ENCODE results near the gene EIF3A. TPM values are rescaled to one million over a fixed set of nuclear protein-coding genes. Genes with fewer than 3 reads are reported as not detected.
A peak's percentile ranks its signal among the peaks of the same experiment; 100 is the strongest.

The EIF3A gene
- total RNA-seq, 1 donor from 2014 or later: 146 TPM

DNA sequence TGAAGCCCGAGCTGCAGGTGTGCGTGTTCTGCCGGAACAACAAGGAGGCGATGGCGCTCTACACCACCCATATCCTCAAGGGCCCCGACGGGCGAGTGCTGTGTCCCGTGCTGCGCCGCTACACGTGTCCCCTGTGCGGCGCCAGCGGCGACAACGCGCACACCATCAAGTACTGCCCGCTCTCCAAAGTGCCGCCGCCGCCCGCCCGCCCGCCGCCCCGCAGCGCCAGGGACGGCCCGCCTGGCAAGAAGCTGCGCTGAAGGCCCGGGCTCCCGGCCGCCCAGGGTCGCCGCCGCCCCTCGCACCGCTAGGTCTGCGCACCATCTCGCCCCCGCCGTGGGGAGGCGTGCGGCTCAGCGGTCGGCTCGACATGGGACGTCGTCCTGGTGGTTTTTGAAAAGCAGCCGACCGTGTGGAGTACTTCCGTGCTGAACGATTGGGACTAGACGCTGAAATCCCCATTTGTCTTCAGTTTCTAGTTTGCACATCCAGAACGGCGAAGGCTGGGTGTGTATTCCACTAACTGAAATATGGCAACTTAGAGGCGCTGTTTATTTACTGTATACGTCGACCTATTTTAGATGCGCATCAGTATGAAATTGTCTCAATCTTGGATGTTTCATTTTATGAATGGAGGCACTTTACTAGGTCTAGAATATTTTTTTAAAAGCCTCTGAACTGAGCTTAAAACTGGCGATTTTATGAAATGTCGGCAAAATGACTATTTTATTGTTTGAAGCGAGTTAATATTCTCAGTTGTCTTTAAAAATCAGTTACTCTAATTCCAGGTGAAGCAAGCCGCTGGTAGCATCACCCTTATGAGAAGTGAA, 50.0 kb downstream of the EIF3A start:
- Mint-ChIP-seq H3K4me3 (ENCODE audit: unreplicated experiment) (peak overlapping the region; percentile 75), H3K36me3 (ENCODE audit: low read depth, unreplicated experiment) (peaks cover 12% of the 10 kb centered on the region), H3K4me1 (ENCODE audit: low read depth, unreplicated experiment) (peaks cover 24% of the 10 kb centered on the region), H3K9me3 (ENCODE audit: unreplicated experiment) (no peaks in the 10 kb centered on the region), H3K27ac (ENCODE audit: unreplicated experiment) (no peak overlapping the region), H3K27me3 (ENCODE audit: low read depth, unreplicated experiment) (no peaks in the 10 kb centered on the region)
- Histone ChIP-seq H3K4me3 (ENCODE audit: insufficient read depth, low read depth, low read length) (peak overlapping the region; percentile 42), H3K36me3 (ENCODE audit: insufficient read depth, low read length) (peaks cover 24% of the 10 kb centered on the region), H3K9ac (ENCODE audit: low read length) (peak overlapping the region; percentile 47), H3K79me2 (ENCODE audit: insufficient read depth, low read length) (peaks cover 4% of the 10 kb centered on the region), H4K20me1 (ENCODE audit: insufficient read depth, low read length) (peaks cover 51% of the 10 kb centered on the region), H3K27ac (ENCODE audit: low read depth, low read length) (no peak overlapping the region), H3K4me1 (ENCODE audit: insufficient read depth, low read length) (peaks cover 13% of the 10 kb centered on the region), H3K4me2 (ENCODE audit: low read length) (peak overlapping the region; percentile 81), H3K9me3 (ENCODE audit: insufficient read depth, low read depth, low read length) (no peaks in the 10 kb centered on the region), H3K27me3 (ENCODE audit: insufficient read depth, low read length) (no peaks in the 10 kb centered on the region), H2AFZ (ENCODE audit: low read depth, low read length) (no peak overlapping the region)
- DNase-seq (ENCODE audit: low read depth) (peak; percentile 42), FAIRE-seq (no peak)
- TF ChIP-seq EZH2 (IDR thresholded peaks at IDR 0.05; ENCODE audit: insufficient read depth, low read length) (no peak), CTCF (IDR thresholded peaks at IDR 0.05; ENCODE audit: insufficient read depth, low read depth, low read length) (no peak)

- TF ChIP-seq EZH2 (IDR thresholded peaks at IDR 0.05; ENCODE audit: insufficient read depth, low read length) (no peak), CTCF (IDR thresholded peaks at IDR 0.05; ENCODE audit: insufficient read depth, low read depth, low read length) (no peak)
Observed at GRCh38 chr10:119029613-119030420, 50.8 kb downstream of the EIF3A start, which contains the start of gene NANOS1. NANOS1 (plus strand) TSS chr10:119029714; CDS start chr10:119029802, 88 bp downstream.

More at GRCh38 chr10:119029613-119030420, 50.8 kb downstream of the EIF3A start, which contains the start of gene NANOS1:
- no peaks in the 10 kb centered on the region for H3K9me3 Mint-ChIP-seq (ENCODE audit: unreplicated experiment)
- no peak within 1 kb of the TSS for H3K27ac Mint-ChIP-seq (ENCODE audit: unreplicated experiment)
- H3K4me2 ChIP-seq (ENCODE audit: low read length): peak within 1 kb of the TSS; percentile 81
- FAIRE-seq: no peak
- H3K9me3 ChIP-seq (ENCODE audit: insufficient read depth, low read depth, low read length): no peaks in the 10 kb centered on the region
- peak within 1 kb of the TSS; percentile 42 for H3K4me3 ChIP-seq (ENCODE audit: insufficient read depth, low read depth, low read length)
- peaks cover 50% of the 10 kb centered on the region for H4K20me1 ChIP-seq (ENCODE audit: insufficient read depth, low read length)
- peak within 1 kb of the TSS; percentile 79 for H3K4me3 Mint-ChIP-seq (ENCODE audit: unreplicated experiment)
- peaks cover 12% of the 10 kb centered on the region for H3K36me3 Mint-ChIP-seq (ENCODE audit: low read depth, unreplicated experiment)
- no peak within 1 kb of the TSS for H3K27ac ChIP-seq (ENCODE audit: low read depth, low read length)
- peaks cover 29% of the 10 kb centered on the region for H3K4me1 Mint-ChIP-seq (ENCODE audit: low read depth, unreplicated experiment)
- DNase-seq (ENCODE audit: low read depth): peak; percentile 15
- no peaks in the 10 kb centered on the region for H3K27me3 Mint-ChIP-seq (ENCODE audit: low read depth, unreplicated experiment)
- H2AFZ ChIP-seq (ENCODE audit: low read depth, low read length): no peak within 1 kb of the TSS
- peak within 1 kb of the TSS; percentile 47 for H3K9ac ChIP-seq (ENCODE audit: low read length)
- peaks cover 21% of the 10 kb centered on the region for H3K4me1 ChIP-seq (ENCODE audit: insufficient read depth, low read length)
- peaks cover 4% of the 10 kb centered on the region for H3K79me2 ChIP-seq (ENCODE audit: insufficient read depth, low read length)
- H3K27me3 ChIP-seq (ENCODE audit: insufficient read depth, low read length): no peaks in the 10 kb centered on the region
- peaks cover 24% of the 10 kb centered on the region for H3K36me3 ChIP-seq (ENCODE audit: insufficient read depth, low read length)

Data from astrocyte (in vitro differentiated cells and primary cell).